ELR (cell line): ENCODE results near the gene RASSF8.

Source experiments
- DNase-seq: peaks from one replicate; pipeline ENCODE4 v3.0.0-alpha.2; 2015; ENCODE audit warnings: low read depth

The RASSF8 gene

DNA sequence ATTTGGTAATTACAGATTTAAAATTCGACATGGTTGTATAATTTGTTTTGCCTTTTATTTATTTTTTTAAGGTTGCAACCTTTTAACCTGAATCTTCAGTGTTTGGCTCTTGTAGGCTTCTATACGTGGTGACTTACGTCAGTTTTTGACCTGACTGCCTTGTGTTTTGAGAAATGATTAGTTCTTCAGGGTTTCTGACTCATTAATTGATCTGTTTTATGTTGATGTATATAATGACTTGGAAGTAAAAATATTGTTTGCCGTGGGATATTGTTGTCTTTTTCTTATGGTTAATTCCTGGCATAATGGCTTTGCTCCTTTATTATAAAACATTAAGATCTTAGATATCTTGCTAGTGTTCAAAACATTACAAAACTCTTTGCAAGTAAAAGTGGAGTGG, 2.5 kb downstream of the RASSF8 start:
- no peak for DNase-seq

DNA sequence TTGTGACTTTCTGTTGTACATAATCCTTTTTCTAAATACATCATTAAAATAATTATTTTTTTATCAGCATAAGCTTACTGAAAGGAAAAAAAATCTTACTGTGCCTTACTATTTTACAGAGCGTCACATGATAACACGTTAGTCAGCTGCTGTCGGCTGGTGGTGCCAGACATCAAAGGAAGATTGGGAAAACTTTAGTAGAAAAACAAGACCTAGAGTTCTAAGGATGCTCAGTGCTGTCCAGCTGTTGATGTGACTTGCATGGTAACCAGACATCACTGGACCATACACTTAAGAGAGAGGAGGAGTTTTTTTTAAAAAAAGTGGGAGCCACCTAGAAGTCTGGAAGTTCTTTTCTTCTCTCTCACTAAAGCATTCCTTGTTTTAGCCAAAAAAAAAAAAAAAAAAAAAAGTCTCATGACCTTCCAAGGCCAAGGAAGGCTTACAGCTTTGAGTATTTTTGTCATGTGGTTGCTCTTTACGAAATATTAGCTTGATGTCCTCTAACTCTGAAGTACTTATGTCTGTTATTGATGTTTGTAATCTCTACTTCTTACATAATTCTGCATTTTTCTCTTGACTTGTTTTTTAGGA, 4.5 kb downstream of the RASSF8 start:
- no peak for DNase-seq

DNA sequence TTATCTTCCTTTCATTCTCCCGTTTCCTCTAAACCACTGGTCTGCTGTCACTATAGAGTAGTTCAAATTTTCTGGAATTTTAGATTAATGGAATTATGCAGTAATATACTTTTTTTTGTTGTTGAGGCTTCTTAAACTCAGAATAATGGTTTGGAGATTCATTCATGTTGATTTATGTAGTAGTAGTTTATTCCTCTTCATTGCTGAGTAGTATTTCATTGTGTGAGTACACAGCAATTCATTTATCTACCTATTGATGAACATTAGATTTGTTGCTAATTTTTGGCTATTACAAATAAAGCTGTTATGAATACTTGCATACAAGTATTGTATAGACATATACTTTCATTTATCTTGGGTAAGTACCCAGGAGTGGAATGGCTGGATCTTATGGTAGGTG, 7.2 kb downstream of the RASSF8 start:
- DNase-seq = no peak

DNA sequence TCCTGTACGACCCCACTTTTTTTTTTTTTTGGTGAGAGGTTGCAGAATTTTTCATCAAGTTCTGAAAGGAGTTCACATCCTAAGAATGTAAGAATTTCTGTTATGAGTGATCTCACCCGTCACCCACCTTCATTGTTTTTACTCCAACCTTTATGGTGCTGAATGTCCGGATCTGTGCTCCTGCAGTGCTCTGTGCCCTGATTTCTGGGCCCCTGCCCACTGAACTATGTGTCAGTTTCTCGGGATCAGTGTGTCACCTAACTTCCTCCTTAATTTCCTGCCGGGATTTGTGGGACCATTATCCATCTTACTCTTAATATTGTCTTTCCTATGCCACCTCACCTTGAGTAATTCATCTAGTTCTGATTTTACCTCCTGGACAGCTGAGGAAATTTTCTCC, 11.6 kb downstream of the RASSF8 start:
- peak; percentile 39 for DNase-seq

DNA sequence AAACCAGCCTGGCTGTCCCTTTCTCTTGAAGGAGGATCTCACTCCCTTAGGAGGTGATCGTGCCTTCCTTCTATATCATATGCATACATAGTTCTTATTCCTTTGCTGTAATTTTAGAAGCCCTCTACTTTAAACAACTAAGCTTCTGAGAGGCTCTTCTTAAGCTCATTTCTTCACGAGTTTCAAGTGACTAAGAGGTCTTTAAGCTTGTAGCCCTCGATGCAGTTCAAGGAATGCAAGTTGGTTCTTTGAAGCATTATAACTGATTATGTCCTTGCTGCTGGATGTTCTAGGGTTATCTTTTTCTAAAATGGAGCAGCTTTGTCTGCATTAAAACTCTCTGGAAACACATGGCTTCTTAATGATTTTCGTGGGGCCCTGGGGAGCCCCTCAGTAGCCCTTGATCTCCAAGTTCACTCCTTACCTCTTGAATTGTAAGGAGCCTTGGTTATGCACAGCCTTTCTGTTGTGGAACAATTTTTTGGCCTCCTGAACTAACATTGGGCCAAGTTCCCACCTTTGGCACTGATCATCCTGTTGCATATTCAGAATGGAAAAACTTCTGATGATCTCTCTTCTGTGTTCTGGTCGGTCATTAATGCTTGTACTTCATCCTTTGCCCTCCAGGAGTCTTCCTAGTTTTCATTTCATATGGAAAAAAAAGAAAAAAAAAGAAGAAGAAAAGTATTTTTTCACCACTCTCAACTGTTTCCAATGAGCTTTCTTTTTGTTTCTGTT, 12.6 kb downstream of the RASSF8 start:
- DNase-seq = no peak

DNA sequence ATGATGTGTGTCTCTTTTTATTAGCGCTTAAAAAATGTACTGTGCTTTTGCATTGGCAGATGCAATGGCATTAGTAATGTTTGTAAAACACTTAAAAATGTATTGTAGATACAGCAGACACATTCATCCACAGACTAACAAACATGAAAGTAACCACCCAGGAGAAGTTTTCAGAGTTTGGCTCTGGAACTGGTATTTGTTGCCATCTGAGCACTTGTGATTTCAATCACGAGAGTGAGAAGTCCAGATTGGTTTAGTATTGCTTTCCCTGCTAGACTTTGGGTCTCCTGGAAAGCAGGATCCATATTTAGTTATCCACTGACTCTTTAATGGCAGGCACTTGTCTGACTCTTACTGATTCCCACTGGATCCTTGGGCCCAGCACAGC, 13.2 kb downstream of the RASSF8 start:
- DNase-seq = no peak

DNA sequence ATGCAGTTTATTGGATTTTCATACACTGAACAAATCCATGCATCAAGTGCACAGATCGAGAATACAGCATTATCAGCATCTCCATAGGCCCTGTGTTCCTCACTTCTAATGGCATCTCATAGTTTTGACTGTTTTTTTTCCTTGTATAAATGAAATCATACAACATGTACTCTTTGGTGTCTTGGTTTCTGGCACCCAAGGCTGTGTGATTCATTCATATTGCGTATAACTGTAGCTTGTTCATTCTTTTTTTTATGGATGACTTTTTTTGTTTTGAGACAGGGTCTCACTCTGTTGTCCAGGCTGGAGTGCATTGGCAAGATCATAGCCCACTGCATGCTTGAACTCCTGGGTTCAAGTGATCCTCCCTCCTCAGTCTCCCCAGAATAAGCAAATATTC, 14.3 kb downstream of the RASSF8 start:
- peak; percentile 51 for DNase-seq

DNA sequence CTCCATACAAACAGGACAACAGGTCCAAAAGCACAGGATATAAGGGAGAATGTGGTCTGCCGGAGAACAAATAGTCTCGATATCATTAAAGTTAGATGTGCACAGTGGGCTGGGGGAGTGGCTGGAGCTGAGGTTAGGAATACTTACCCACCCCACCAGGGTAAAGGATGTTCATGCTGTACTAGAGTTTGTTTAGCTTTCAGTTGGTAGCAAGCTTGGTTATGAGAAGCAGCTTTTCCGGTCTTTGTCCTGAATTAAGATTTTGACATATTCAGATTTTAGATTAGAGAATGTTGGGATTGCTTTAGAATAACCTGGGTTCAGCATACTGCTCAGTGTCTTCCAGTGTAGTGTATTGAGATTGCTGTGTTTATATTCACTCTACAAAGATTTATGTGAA, 16.7 kb downstream of the RASSF8 start:
- DNase-seq = no peak

DNA sequence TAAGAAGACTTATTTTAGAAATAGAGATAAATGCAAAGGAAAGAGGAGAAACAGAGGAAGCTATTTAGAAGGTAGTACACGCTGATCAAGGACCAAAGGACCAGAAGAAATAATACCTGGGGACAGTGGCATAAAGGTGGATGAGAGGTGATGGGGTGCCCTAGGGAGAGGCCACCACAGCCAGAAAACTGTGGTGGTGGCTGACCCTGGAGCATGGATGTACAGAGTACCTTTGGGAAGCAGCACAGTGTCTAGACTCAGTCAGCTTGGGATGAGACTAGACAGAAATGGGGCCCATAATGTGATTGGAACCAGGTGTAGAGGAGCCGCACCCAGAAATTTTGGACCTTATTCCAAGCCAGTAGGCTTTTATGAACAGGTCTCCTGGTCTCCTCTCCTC, 17.2 kb downstream of the RASSF8 start:
- DNase-seq = no peak

DNA sequence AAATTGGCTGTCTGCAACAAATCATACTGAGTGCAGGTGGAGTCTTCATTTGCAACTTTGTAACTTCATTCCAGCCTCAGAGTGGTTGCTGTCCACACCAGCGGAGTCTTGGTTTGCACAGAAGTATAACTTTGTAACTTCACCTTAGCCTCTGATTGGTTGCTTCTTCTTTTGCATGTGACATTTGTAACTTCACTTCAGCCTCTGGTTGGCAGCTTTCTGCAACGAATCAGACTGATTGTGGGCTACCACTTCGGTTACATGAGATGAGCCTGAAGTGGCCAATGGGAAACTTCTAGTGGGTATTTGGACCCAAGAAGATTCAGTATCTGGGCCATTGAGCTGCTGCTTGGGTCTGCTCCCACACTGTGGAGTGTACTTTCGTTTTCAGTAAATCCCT, 17.8 kb downstream of the RASSF8 start:
- no peak for DNase-seq

DNA sequence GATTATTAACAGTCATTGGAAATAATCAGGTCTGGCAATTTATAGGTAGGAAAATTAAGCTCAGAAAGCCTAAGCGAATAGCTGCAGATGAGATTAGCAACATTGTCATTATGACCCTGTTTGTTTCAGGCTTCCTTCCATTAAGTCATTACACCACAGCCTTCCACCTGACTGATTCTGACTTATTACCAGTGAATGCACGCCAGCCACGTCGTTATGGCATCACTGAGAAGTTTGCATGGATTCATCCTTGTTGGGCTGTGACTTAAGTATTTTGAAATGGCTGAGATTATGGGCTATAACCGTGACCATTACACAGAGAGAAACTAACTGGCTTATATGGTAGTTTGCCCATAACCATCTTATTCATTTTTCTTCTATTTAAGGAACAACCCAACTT, 18.6 kb downstream of the RASSF8 start:
- DNase-seq = peak; percentile 76

DNA sequence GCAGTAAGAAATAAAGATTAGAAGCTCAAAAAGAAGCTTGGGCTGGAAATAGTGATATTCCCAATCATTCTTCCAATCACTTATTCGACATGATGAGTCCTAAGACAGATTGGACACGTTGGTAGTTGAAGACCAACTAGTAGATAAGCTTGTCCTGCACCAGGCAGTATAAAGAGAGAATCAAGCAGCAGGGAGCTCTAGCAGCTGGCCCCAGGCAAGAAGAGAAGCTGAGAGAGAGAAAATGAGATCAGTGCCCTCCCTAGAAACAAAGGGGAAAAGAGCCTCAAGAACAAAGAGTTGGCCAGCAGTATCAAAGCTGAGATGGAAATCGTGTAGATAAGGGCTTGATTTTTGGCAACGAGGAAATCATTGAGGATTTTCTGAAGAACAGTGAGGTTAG, 20.6 kb downstream of the RASSF8 start:
- no peak for DNase-seq

DNA sequence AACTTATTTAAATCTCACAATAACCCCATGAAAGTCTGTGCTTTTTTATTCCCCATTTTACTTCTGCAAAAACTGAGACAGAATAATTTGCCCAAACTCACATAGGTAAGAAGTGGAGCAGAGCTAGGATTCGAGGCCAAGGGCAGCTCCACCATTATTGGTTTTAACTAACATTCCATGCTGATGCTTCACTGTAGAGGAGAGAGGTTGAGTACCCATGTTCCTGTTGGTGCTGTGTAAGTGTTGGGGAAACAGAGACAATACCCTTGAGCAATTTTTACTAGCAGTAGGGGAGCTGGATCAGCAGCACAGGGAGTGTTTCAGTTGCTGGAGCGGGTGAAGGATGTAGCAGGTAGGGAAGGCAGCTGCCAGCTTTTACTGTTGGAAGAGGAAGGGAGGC, 21.1 kb downstream of the RASSF8 start:
- DNase-seq = peak; percentile 55

DNA sequence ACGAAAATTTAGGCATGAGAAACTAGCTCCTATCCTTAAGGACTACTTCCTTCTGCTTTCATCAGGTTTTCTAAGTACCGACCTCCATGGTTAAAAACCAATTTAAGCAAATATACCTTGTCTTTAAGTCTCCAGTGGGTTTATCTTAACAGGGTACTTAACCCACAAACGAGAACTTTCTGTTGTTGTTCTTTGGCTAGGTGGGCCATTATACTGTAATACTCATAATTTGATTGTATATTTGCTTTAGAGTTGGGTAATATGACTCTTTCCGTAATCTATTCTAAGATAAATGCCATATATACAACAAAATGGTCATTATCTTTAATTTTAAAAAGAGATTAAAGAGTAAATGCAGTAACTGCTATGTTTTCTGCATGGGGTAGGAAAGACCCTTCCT, 21.6 kb downstream of the RASSF8 start:
- DNase-seq = no peak

DNA sequence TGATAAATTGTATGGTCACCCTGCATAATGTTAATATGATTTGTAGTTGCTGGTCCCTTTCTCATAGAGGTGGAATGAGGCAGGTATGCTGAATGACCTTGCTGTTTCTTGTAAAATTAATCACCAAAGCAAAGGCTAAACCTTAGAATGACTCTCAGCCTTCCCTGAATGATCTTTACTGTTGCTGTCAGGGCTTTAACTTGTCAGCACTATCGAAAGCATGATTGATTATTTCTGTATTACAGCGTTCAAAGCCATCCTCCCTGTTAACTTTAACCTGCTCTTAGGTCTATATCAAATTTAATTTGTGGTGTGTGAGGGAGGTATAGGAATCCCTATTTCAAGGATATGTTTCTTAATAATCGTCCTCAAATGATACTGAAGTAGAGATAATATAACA, 23.1 kb downstream of the RASSF8 start:
- DNase-seq = no peak

DNA sequence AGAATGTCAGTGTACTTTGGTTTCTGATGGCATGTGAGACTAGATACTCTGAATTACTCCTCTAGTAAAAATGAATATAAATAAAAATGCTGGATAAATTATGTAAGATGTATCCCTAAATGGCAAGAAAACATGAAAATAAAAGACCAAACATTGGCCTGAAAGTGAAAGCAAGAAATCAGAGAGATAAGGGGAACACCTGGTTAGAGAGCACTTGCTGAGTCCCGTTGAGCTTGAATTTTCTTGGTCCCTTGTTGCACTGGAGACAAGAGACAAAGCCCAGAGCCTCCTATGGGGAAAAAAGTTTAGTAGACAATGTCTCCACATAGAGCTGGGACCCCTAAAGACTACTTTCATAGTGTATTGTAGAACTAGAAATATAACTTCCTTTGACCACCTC, 23.9 kb downstream of the RASSF8 start:
- DNase-seq = no peak

DNA sequence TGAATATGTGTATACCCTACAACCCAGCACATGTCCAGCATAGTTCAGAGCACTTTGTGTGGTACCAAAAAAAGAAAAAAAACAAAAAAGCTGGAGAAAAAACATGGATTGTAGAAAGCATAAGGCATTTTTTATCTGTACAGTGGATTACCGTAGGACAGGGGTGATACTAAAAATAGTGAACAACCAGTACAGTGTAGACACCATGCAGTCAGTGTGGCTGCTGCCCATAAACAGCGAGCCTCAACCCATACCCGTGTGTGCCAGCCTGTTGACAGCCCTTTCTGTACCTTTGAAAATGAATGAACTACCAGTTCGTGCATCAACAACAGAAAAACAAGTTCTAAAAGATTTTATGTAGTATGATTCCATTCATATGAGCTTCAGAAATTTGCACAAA, 25.1 kb downstream of the RASSF8 start:
- DNase-seq = no peak

DNA sequence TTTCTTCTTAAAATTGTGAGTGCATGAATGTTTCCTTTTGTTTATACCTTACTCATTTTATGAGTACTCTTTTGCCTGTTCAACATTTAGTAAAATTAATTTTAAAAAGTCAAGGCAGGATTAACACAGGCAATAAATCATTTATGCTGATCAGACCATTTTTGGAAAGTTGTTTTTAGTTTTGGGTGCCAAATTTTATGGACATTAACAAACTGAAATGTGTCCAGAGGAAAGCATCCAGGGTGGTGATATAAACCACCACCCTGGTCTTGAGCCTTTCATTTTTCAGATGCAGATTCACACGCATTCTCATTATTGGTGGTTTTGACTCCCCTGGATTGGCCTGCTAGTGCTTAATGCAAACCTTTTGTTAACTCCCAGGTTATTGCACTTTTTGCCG, 26.3 kb downstream of the RASSF8 start:
- no peak for DNase-seq

DNA sequence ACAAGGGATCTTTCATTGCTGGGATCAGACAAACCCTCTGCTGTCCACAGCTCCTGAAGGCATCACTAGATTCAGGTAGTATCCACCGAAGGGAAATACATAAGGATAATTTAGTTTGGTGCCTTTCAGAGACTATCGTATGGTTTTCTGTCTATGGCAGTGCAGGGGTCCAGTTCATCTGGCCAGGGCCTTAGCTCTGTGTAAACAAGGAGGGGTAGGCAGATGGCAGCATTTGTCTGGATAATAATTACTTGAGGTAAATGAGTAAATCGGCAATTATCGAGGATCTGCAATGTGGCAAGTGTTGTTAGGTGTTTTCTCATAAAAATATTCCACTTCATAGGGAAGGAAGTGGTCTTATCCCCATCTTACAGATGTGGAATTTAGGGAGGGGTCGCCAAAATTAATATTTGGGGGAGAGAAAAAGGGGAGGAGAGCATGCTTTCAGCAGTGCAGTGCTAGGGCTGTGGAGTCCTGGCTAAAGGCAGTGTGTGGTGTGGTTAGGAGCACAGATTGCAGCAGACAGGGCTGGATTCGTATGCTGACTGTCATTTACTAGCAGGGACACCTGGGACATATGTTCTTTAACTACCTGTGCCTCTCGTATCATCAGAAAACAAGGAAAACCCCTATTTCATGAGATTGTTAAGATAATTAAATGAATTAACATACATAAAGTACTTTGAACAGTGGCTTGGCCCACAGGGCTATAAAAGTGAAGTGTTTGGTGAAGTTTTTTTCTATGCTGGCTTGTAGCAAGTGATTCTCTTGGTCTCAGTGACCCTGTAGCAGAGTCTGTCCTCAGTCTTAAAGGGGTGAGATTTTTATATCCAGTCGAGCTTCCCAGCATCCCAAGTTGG, 27.1 kb downstream of the RASSF8 start:
- DNase-seq = no peak

DNA sequence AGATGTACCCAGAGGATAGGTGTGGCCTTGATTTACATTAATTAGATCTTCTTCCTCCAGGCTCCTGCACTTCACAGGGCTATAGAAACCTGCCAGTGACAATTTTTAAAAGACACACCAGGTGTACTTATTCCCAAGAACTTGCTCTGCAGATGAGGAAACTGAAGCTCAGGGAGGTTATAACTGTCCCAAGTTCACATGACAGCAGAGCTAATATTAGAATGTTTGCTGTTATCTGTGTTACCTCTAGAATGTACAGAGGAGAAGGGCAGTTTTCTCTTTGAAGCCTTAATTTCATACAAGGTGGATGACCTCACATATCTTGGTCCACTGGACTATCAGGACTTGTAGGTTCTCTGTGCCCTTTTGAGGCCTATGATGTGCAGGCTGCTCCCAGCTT, 27.7 kb downstream of the RASSF8 start:
- no peak for DNase-seq

DNA sequence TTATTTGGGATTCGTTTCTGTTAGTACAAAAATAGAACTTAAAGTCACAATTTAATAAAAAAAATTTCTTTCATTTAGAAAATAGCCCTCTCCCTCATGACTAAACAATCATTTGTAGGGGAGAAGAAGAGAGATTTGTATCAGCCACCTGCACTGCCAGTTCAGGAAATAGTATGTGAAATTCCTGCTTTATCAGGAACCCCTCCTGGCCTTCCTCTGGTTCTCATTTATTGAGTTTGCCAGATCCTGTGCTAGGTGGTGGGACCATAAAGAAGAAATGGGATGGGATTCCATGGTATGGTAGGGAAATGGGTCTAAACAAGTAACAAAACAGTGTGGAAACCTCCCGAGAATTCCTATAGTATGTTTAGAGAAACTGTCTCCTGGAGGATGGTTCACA, 30.0 kb downstream of the RASSF8 start:
- no peak for DNase-seq

DNA sequence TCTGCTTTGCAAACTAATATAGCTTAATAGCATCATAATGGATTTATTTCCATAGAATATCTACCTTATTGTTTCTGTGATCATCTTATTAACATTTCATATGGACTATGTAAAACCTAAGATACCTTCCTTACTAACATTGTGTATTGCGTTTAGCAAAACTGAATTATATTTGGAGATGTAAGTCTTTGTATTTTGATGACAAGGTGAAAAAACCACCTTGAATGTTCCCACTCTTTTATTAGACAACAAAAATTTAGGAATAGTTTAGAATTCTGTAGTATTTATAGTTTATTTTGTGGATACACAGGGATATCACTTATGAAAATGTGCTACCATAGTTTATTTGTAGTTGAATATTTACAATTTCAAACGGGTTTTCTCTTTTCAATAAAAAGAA, 32.0 kb downstream of the RASSF8 start:
- no peak for DNase-seq

DNA sequence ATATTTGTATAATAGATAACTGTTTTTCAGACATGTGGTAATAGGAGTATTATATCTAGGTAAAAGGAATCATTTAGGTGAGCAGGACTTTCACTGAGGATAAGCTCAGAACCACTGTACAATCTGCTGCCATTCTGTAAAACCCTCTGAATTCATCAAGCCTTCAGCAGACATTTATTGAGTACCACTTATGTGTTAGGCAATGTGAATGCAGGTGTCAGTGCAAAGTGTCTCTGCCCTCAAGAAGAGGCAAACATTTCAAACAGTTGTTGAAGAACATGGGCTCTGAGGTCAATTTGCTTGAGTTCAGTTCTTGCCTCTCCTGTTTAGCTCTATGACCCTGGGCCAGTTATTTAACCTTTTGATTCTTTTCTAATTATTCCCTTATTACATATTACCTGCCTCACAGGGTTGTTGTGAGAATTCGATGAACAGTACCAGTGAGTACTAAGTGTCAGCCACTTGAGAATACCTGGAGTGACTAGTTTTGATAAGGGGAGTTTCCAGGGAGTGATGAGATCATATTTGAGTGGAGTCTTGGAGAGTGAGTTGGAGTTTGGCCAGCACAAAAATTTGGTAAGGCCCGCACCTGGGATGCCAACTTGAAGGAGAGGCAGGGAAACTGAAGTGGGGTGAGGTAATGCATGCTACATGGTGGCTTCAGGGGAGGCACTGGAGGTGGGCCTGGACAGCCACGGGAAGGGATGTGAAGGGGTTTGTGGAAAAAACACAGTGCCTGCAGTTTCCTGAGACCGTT, 33.7 kb downstream of the RASSF8 start:
- no peak for DNase-seq
